GM12878 (cell line): Measurements from ENCODE around the gene COL8A2. TPM values are rescaled to one million over a fixed set of nuclear protein-coding genes. Genes with fewer than 3 reads are reported as not detected.

Source experiments
- ATAC-seq: fragments of 200-7000 bp; cut with Tn5 transposase; 3 replicates; pipeline ENCODE4 v1.9.1; 2020; ENCODE audit warnings: mild to moderate bottlenecking, moderate library complexity
- BruUV-seq: library from RNA; stranded (reverse); fragments of 400-500 nt; replicated peaks from 2 replicates; lab custom pipeline; 2021; lab: Mats Ljungman, UMichigan
- CTCF ChIA-PET: fragments of 300-600 bp; sonication (Branson Sonifier 250); formaldehyde crosslinking; extraction: SDS; loops from one replicate; lab custom pipeline; 2021; ENCODE audit warnings: inconsistent platforms; lab: Yijun Ruan, JAX
- POLR2A ChIA-PET: fragments of 350-600 bp; formaldehyde crosslinking; extraction: SDS; loops from one replicate; lab custom pipeline; 2021; ENCODE audit warnings: inconsistent platforms; lab: Charles Lee
- RAD21 ChIA-PET: fragments of 300-600 bp; sonication (Branson Sonifier 250); formaldehyde crosslinking; loops from one replicate; lab custom pipeline; 2023; ENCODE audit warnings: antibody characterized with exemption; ENCODE audit not compliant: unreplicated experiment; lab: Charles Lee
- SMC1A ChIA-PET: fragments of 300-600 bp; sonication (Branson Sonifier 250); formaldehyde crosslinking; loops from one replicate; lab custom pipeline; 2023; ENCODE audit not compliant: unreplicated experiment, uncharacterized antibody; lab: Charles Lee
- DNase-seq: peaks from one replicate; pipeline ENCODE4 v3.0.0-alpha.2; 2011; ENCODE audit warnings: low read depth, low spot score
- FAIRE-seq: peaks from 3 replicates; lab custom pipeline; 2011; peaks lifted over from hg19 to GRCh38; lab: Jason Lieb, UNC
- H2AFZ ChIP-seq: 2 replicates; pipeline ENCODE4 v1.6.0; 2011; ENCODE audit warnings: low read depth, low read length, control low read depth; ENCODE audit not compliant: control insufficient read depth
- H3K27ac ChIP-seq: 2 replicates; pipeline ENCODE4 v1.5.1; 2011; ENCODE audit warnings: control low read depth; ENCODE audit not compliant: control insufficient read depth, insufficient read depth
- H3K27me3 ChIP-seq, 2 experiments: replicated peaks in 1 of 2; 2 replicates each; pipeline versions ENCODE4 v1.6.0 to v1.6.1; 2011; ENCODE audit warnings: low read length in 1 of 2; ENCODE audit not compliant: control insufficient read depth in 2 of 2, insufficient read depth in 2 of 2
- H3K36me3 ChIP-seq, 2 experiments: 2 replicates each; pipeline ENCODE4 v1.5.1; 2011; ENCODE audit warnings: low read length in 1 of 2; ENCODE audit not compliant: control insufficient read depth in 2 of 2, insufficient read depth in 2 of 2
- H3K4me1 ChIP-seq: 2 replicates; pipeline ENCODE4 v1.6.1; 2011; ENCODE audit warnings: mild to moderate bottlenecking, low read length, moderate library complexity, mixed read lengths; ENCODE audit not compliant: control insufficient read depth, insufficient read depth
- H3K4me2 ChIP-seq: 2 replicates; pipeline ENCODE4 v1.6.0; 2011; ENCODE audit warnings: control low read depth; ENCODE audit not compliant: control insufficient read depth, insufficient read depth
- H3K4me3 ChIP-seq: fragments of 200-600 bp; sonication (generic); 2 replicates; pipeline ENCODE4 v1.5.1; 2016
- H3K79me2 ChIP-seq: 2 replicates; pipeline ENCODE4 v1.6.0; 2011; ENCODE audit warnings: low read length; ENCODE audit not compliant: control insufficient read depth, insufficient read depth
- H3K9ac ChIP-seq: 2 replicates; pipeline ENCODE4 v1.8.0; 2011; ENCODE audit warnings: low read length, control low read depth, mixed read lengths; ENCODE audit not compliant: control insufficient read depth, insufficient read depth
- H3K9me3 ChIP-seq: replicated peaks from 3 replicates; pipeline ENCODE4 v1.5.1; 2011; ENCODE audit warnings: mild to moderate bottlenecking, low read length; ENCODE audit not compliant: control insufficient read depth, insufficient read depth
- H4K20me1 ChIP-seq: 2 replicates; pipeline ENCODE4 v1.6.0; 2011; ENCODE audit not compliant: control insufficient read depth, insufficient read depth
- ATF2 ChIP-seq: IDR thresholded peaks from 2 replicates; pipeline ENCODE4 v1.6.1; 2012; ENCODE audit warnings: low read length, inconsistent platforms
- CBFB ChIP-seq: IDR thresholded peaks from 2 replicates; pipeline ENCODE4 v1.6.1; 2016; ENCODE audit warnings: antibody characterized with exemption, low read depth
- E2F8 ChIP-seq: fragments of 450-650 bp; IDR thresholded peaks from 2 replicates; pipeline ENCODE4 v1.6.1; 2018; ENCODE audit warnings: mild to moderate bottlenecking, low read depth, moderate library complexity; ENCODE audit not compliant: partially characterized antibody
- ETV6 ChIP-seq, 2 experiments: fragments of 450-650 bp in 1 of 2; IDR thresholded peaks in 1 of 2; conservative IDR thresholded peaks in 1 of 2; 2 replicates each; pipeline ENCODE4 v1.6.1; 2014; ENCODE audit warnings: antibody characterized with exemption in 1 of 2, borderline replicate concordance in 1 of 2, low read depth in 1 of 2, mild to moderate bottlenecking in 1 of 2, moderate library complexity in 1 of 2
- IRF4 ChIP-seq: IDR thresholded peaks from 2 replicates; pipeline ENCODE4 v1.6.1; 2011; ENCODE audit warnings: low read depth, low read length
- IRF5 ChIP-seq: fragments of 450-650 bp; IDR thresholded peaks from 2 replicates; pipeline ENCODE4 v1.6.1; 2017; ENCODE audit warnings: borderline replicate concordance
- PKNOX1 ChIP-seq: fragments of 450-650 bp; IDR thresholded peaks from 2 replicates; pipeline ENCODE4 v1.6.1; 2016; ENCODE audit warnings: mild to moderate bottlenecking
- RUNX3 ChIP-seq: IDR thresholded peaks from 2 replicates; pipeline ENCODE4 v1.6.1; 2012; ENCODE audit warnings: low read length, inconsistent platforms
- YBX1 ChIP-seq: fragments of 450-650 bp; IDR thresholded peaks from 2 replicates; pipeline ENCODE4 v1.6.1; 2016; ENCODE audit warnings: antibody characterized with exemption
- ZNF622 ChIP-seq: fragments of 450-650 bp; IDR thresholded peaks from 2 replicates; pipeline ENCODE4 v1.6.1; 2017; ENCODE audit warnings: mild to moderate bottlenecking, inconsistent platforms
- WGBS: methylation state at CpG from one replicate; pipeline ENCODE4 v1.1.6; 2016; ENCODE audit warnings: low lambda C conversion rate; ENCODE audit not compliant: insufficient replicate concordance, insufficient coverage; ENCODE audit errors: missing lambda C conversion rate; 5-methylcytosine and 5-hydroxymethylcytosine counted together
- in situ Hi-C: fragments of 300-500 bp; cut with MboI; formaldehyde crosslinking; loops from 9 replicates; pipeline ENCODE4 v1.14.3; 2018; ENCODE audit warnings: mixed read lengths
- intact Hi-C: fragments of 100-400 bp; cut with micrococcal nuclease; formaldehyde crosslinking; loops from one replicate; pipeline ENCODE4 v1.14.2; 2022; ENCODE audit not compliant: unreplicated experiment
- polyA plus RNA-seq, 11 experiments: library from polyadenylated mRNA; depleted of rRNA in 4 of 11; unstranded in 6 of 11; stranded (reverse) in 5 of 11; fragments of >200 nt; fragmentation: Nextera tagmentation in 4 of 11; fragmentation: Illumina TruSeq in 1 of 11; extraction: Ambion mirVana in 4 of 11; extraction: Trizol in 1 of 11; gene quantifications; 1 replicate in 1 of 11; 2 replicates in 10 of 11; pipeline versions ENCODE4 v1.2.1 to v1.2.3, GENCODE V29; 2011 to 2016; ENCODE audit warnings: inconsistent platforms in 2 of 11, missing spikeins in 2 of 11, low read depth in 1 of 11
- total RNA-seq, 4 experiments: library from RNA; depleted of rRNA in 3 of 4; stranded (reverse); fragments of >200 nt in 3 of 4; fragmentation: Illumina TruSeq in 1 of 4; extraction: Trizol in 1 of 4; gene quantifications; 2 replicates each; pipeline versions ENCODE4 v1.2.1 to v1.2.3, GENCODE V29; 2013 to 2021

The COL8A2 gene
- total and polyA plus RNA-seq, 10 of the 15 experiments (the other 5 are each of a cell fraction or from before 2014, with no cell fraction given) = 0.01 TPM; not detected in 9

GRCh38 chr1:36151134-36151844 is 26.3 kb upstream of the COL8A2 start (continued):
- TF ChIP-seq IRF5 = no peak
- no peak for TF ChIP-seq ZNF622
- TF ChIP-seq IRF4 = no peak
- no peak for TF ChIP-seq PKNOX1

GRCh38 chr1:36150296-36151133 is 25.5 kb upstream of the COL8A2 start:
- Histone ChIP-seq H2AFZ (peak overlapping the region; percentile 64), H4K20me1 (no peaks in the 10 kb centered on the region), H3K4me1 (peaks cover 31% of the 10 kb centered on the region), H3K79me2 (peaks cover 25% of the 10 kb centered on the region), H3K4me3 (peak overlapping the region; percentile 42; the same call in 1 of the 2 replicates), H3K27me3 (no peaks in the 10 kb centered on the region), H3K36me3 (no peaks in the 10 kb centered on the region), H3K9ac (peak overlapping the region; percentile 58), H3K9me3 (no peaks in the 10 kb centered on the region), H3K4me2 (peak overlapping the region; percentile 65), H3K27ac (peak overlapping the region; percentile 77)
- ChIA-PET CTCF (interaction anchor here (0.7 to 10.2 kb wide), 34 partner anchors 12 to 301 kb away, joined by 3 to 262 read pairs (median 8); partner anchors contain the start of genes EVA1B, LSM10, SH3D21 and THRAP3), RAD21 (interaction anchor here (0.6 to 5.5 kb wide), 38 partner anchors 7 to 323 kb away, joined by 3 to 147 read pairs (median 4); partner anchors contain the start of genes LSM10, OSCP1, SH3D21 and THRAP3), SMC1A (interaction anchor here (0.6 to 5.9 kb wide), 31 partner anchors 12 to 314 kb away, joined by 3 to 135 read pairs (median 5); partner anchors contain the start of genes LSM10, MRPS15, SH3D21 and THRAP3), POLR2A (interaction anchor here (0.6 to 4.0 kb wide), 18 partner anchors 9 to 300 kb away, joined by 3 to 86 read pairs (median 4); partner anchors contain the start of genes LSM10, OSCP1, SH3D21 and STK40)
- DNase-seq (no peak), FAIRE-seq (peak; percentile 84), ATAC-seq (peak; percentile 84)
- under 1% methylated on average over 12 of the region's 12 CpGs for WGBS
- in situ Hi-C loops (loop anchor here (5.0 kb wide), 1 partner anchor 137 kb away; no protein-coding TSS in a partner anchor), intact Hi-C loops (loop anchor here (10.0 kb wide), 1 partner anchor 234 kb away; the partner anchor contains the start of gene STK40)
- no TSS peak for BruUV-seq
- TF ChIP-seq ETV6 (conservative IDR thresholded peaks at IDR 0.05 in 1 of 2, IDR thresholded peaks at IDR 0.05 in 1 of 2; ENCODE audit: borderline replicate concordance in 1 of 2, low read depth in 1 of 2) (no peak), RUNX3 (no peak), CBFB (0 out of 2 replicates have a peak, but pooled peaks have one; percentile 3), E2F8 (no peak), ATF2 (no peak), YBX1 (no peak)
